PC-9 (cell line): ENCODE results near the gene PRXL2B. TPM values are rescaled to one million over a fixed set of nuclear protein-coding genes. Genes with fewer than 3 reads are reported as not detected.

Experiments
- BruUV-seq: library from RNA; stranded (reverse); fragments of 400-500 nt; replicated peaks from 2 replicates; lab custom pipeline; 2021; lab: Mats Ljungman, UMichigan
- CTCF ChIA-PET: fragments of 300-600 bp; sonication (Branson Sonifier 250); formaldehyde crosslinking; loops from one replicate; lab custom pipeline; 2022; ENCODE audit warnings: antibody characterized with exemption; lab: Charles Lee
- POLR2A ChIA-PET: fragments of 300-600 bp; sonication (Branson Sonifier 250); formaldehyde crosslinking; loops from one replicate; lab custom pipeline; 2022; ENCODE audit warnings: antibody characterized with exemption; ENCODE audit not compliant: unreplicated experiment; lab: Charles Lee
- DNase-seq, 2 experiments: peaks; one replicate each; pipeline versions ENCODE4 v3.0.0 to v3.0.0-alpha.2; 2015 to 2022; ENCODE audit warnings: mixed read lengths in 1 of 2
- H2AFZ ChIP-seq: fragments of 200-600 bp; sonication (generic); 2 replicates; pipeline ENCODE4 v1.8.1; 2017; ENCODE audit warnings: antibody characterized with exemption
- H3F3A ChIP-seq: fragments of 200-600 bp; sonication (generic); 2 replicates; pipeline ENCODE4 v1.8.1; 2017; ENCODE audit warnings: antibody characterized with exemption, mild to moderate bottlenecking, low read depth; ENCODE audit not compliant: insufficient read depth
- H3K27ac ChIP-seq: fragments of 200-600 bp; sonication (generic); 2 replicates; pipeline ENCODE4 v1.6.1; 2016; ENCODE audit warnings: mixed run types
- H3K27me3 ChIP-seq: fragments of 200-600 bp; sonication (generic); 2 replicates; pipeline ENCODE4 v1.6.1; 2016; ENCODE audit warnings: low read depth, mixed run types; ENCODE audit not compliant: insufficient read depth
- H3K36me3 ChIP-seq: fragments of 200-600 bp; sonication (generic); 2 replicates; pipeline ENCODE4 v1.6.1; 2016; ENCODE audit warnings: low read depth, mixed run types
- H3K4me1 ChIP-seq: fragments of 200-600 bp; sonication (generic); replicated peaks from 2 replicates; pipeline ENCODE4 v1.6.1; 2016; ENCODE audit warnings: mixed run types; ENCODE audit not compliant: insufficient read depth
- H3K4me2 ChIP-seq: fragments of 200-600 bp; sonication (generic); 2 replicates; pipeline ENCODE4 v1.6.1; 2017; ENCODE audit warnings: mixed run types
- H3K4me3 ChIP-seq: fragments of 200-600 bp; sonication (generic); 2 replicates; pipeline ENCODE4 v1.6.1; 2016; ENCODE audit warnings: mixed run types
- H3K79me2 ChIP-seq: fragments of 200-600 bp; sonication (generic); 2 replicates; pipeline ENCODE4 v1.6.1; 2017; ENCODE audit warnings: low read depth, mixed run types
- H3K9me2 ChIP-seq: fragments of 200-600 bp; sonication (generic); 2 replicates; pipeline ENCODE4 v1.8.1; 2017; ENCODE audit warnings: mild to moderate bottlenecking; ENCODE audit not compliant: insufficient read depth
- H3K9me3 ChIP-seq: fragments of 200-600 bp; sonication (generic); 2 replicates; pipeline ENCODE4 v1.8.1; 2016; ENCODE audit warnings: low read depth; ENCODE audit not compliant: insufficient read depth
- H4K20me1 ChIP-seq: fragments of 200-600 bp; sonication (generic); 2 replicates; pipeline ENCODE4 v1.8.1; 2017; ENCODE audit not compliant: insufficient read depth
- EZH2 ChIP-seq: fragments of 200-600 bp; sonication (generic); IDR thresholded peaks from 2 replicates; pipeline ENCODE4 v1.8.0; 2017; ENCODE audit warnings: antibody characterized with exemption, low read depth
- intact Hi-C: fragments of 100-400 bp; cut with micrococcal nuclease; formaldehyde crosslinking; loops from one replicate; pipeline ENCODE4 v1.10.0; 2022; ENCODE audit not compliant: unreplicated experiment
- total RNA-seq: library from RNA; stranded (reverse); gene quantifications from 2 replicates; pipeline ENCODE4 v1.2.3, GENCODE V29; 2021
- TF ChIP-seq, protein P1 (sequence below): fragments of 200-600 bp; sonication (generic); conservative IDR thresholded peaks from 2 replicates; pipeline ENCODE4 v1.6.1; 2017; ENCODE audit warnings: mixed run types, antibody characterized with exemption, mild to moderate bottlenecking, moderate library complexity

The PRXL2B gene
- total RNA-seq, 1 experiment from 2014 or later: 26.1 TPM

DNA sequence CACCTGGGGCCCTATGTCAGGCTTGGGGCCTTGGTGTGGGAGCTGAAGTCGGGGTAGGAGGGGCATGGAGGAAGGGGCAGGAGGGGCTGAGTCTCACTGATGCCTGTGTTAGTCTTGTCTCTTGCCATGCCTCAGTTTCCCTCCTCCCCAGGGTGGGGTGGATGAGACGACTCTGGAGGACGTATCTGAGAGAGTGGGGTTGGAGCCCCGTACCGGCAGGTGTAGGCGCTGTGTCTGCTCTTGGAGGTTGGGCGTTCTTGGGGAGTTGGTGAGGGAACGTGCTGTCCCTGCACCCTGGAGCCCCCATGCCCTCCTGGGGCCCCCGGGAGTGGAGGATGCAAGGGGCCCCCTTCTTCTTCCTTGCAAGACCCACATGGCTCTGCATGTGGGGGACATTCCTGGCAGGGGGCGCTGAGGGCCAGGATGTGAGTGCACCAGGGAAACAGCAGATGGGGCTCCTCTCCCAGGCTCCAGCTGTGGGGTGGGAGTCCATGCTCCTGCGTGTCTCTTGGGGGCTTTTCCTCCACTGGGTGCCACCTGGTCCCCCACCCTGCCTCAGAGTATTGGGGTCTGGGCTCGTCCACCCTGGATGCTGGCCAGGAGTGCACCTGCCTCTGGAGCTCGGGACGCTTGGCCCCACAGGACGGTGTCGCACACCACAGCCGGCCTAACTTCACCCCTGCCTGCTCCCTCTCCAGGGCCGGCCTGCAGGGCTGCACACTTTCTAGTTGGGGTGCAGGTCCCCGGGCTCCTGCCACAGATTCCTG, 31.8 kb upstream of the PRXL2B start:
- intact Hi-C loops: no loop called here
- no peaks in the 10 kb centered on the region for H3K4me1 ChIP-seq
- BruUV-seq: no TSS peak
- TF ChIP-seq EZH2: no peak
- TF ChIP-seq, protein P1, sequence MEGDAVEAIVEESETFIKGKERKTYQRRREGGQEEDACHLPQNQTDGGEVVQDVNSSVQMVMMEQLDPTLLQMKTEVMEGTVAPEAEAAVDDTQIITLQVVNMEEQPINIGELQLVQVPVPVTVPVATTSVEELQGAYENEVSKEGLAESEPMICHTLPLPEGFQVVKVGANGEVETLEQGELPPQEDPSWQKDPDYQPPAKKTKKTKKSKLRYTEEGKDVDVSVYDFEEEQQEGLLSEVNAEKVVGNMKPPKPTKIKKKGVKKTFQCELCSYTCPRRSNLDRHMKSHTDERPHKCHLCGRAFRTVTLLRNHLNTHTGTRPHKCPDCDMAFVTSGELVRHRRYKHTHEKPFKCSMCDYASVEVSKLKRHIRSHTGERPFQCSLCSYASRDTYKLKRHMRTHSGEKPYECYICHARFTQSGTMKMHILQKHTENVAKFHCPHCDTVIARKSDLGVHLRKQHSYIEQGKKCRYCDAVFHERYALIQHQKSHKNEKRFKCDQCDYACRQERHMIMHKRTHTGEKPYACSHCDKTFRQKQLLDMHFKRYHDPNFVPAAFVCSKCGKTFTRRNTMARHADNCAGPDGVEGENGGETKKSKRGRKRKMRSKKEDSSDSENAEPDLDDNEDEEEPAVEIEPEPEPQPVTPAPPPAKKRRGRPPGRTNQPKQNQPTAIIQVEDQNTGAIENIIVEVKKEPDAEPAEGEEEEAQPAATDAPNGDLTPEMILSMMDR: peak; percentile 33; the same call in 1 of the 2 replicates
- no peak overlapping the region for H2AFZ ChIP-seq
- no peaks in the 10 kb centered on the region for H3K79me2 ChIP-seq
- no peaks in the 10 kb centered on the region for H3K9me2 ChIP-seq
- H3K27me3 ChIP-seq: no peaks in the 10 kb centered on the region; the same call in 1 of the 2 replicates
- no peak for DNase-seq
- H3K27ac ChIP-seq: no peak overlapping the region
- ChIA-PET POLR2A (no interaction called here), CTCF (no interaction called here)
- no peak overlapping the region for H3K4me3 ChIP-seq
- H3K4me2 ChIP-seq: no peak overlapping the region
- no peaks in the 10 kb centered on the region for H3K9me3 ChIP-seq
- H4K20me1 ChIP-seq: no peaks in the 10 kb centered on the region
- no peaks in the 10 kb centered on the region for H3F3A ChIP-seq
- no peaks in the 10 kb centered on the region for H3K36me3 ChIP-seq

DNA sequence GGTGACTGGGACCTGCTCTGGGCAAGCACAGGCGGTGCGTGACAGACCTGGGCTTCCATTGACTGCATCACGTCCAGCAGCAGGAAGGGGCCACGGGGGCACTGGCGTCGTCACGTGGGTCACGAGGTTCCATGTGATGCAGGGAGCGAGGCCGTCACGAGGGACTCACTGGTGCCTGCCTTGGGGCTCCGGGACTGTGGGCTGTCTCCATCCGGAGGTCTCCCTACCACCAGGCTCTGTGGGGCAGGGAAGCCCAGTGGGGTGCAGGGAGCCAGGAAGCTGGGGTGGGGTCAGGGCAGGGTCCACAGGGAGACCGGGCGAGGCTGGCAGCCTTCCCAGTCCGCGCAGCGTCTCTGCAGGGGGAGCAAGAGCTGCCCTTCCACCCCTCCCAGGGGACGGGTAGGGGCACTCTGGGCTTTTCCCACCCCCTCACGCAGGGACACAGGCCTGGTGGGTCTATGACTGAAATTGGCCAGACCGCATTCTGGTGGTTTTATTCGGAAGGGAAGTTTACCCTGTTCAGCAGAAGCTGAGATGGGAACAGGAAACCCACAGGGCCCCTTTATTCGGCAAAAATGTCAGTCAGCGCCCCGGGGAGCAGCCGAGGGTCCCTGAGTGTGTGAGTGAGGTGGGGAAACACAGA, 30.8 kb upstream of the PRXL2B start:
- H3K4me3 ChIP-seq: peak overlapping the region; percentile 64
- DNase-seq: no peak
- POLR2A ChIA-PET: interaction anchor here (0.5 kb wide), 1 partner anchor 131 kb away, joined by 9 read pairs; no protein-coding TSS in a partner anchor
- no peaks in the 10 kb centered on the region; the same call in 1 of the 2 replicates for H3K27me3 ChIP-seq
- intact Hi-C loops: no loop called here
- BruUV-seq: no TSS peak
- CTCF ChIA-PET: no interaction called here
- H3K4me2 ChIP-seq: peak overlapping the region; percentile 85
- H3K9me2 ChIP-seq: no peaks in the 10 kb centered on the region
- no peaks in the 10 kb centered on the region for H3K4me1 ChIP-seq
- no peaks in the 10 kb centered on the region for H3K36me3 ChIP-seq
- H3K79me2 ChIP-seq: no peaks in the 10 kb centered on the region
- no peak overlapping the region for H3K27ac ChIP-seq
- no peaks in the 10 kb centered on the region for H3F3A ChIP-seq
- no peak for TF ChIP-seq EZH2
- TF ChIP-seq, protein P1: no peak
- H3K9me3 ChIP-seq: no peaks in the 10 kb centered on the region
- peak overlapping the region; percentile 76 for H2AFZ ChIP-seq
- H4K20me1 ChIP-seq: no peaks in the 10 kb centered on the region

DNA sequence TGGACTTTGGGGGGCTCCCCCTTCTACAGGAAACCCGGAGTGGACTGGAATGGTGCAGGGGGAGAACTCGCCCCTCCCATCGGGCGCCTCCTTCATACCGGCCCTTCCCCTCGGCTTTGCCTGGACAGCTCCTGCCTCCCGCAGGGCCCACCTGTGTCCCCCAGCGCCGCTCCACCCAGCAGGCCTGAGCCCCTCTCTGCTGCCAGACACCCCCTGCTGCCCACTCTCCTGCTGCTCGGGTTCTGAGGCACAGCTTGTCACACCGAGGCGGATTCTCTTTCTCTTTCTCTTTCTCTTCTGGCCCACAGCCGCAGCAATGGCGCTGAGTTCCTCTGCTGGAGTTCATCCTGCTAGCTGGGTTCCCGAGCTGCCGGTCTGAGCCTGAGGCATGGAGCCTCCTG, 30.3 kb upstream of the PRXL2B start, which contains the start of gene TNFRSF14:
TNFRSF14 (plus strand) TSS at position 95 of the 401 bp plus-strand sequence; CDS start at position 389, 294 bp downstream.
- intact Hi-C loops: no loop called here
- peak in 1 of 2 experiments; percentile 45 for DNase-seq
- H3K9me2 ChIP-seq: no peaks in the 10 kb centered on the region
- TF ChIP-seq, protein P1: no peak
- no peak for TF ChIP-seq EZH2
- no peaks in the 10 kb centered on the region for H3F3A ChIP-seq
- H3K27me3 ChIP-seq: no peaks in the 10 kb centered on the region; the same call in 1 of the 2 replicates
- H3K79me2 ChIP-seq: no peaks in the 10 kb centered on the region
- no TSS peak for BruUV-seq
- CTCF ChIA-PET: no interaction called here
- H3K4me2 ChIP-seq: peak within 1 kb of the TSS; percentile 85
- H4K20me1 ChIP-seq: no peaks in the 10 kb centered on the region
- POLR2A ChIA-PET: interaction anchor here (0.5 kb wide), 2 partner anchors 30 to 132 kb away, joined by 3 to 9 read pairs; partner anchors contain the start of gene PANK4
- no peaks in the 10 kb centered on the region for H3K9me3 ChIP-seq
- peak within 1 kb of the TSS; percentile 76 for H2AFZ ChIP-seq
- no peak within 1 kb of the TSS for H3K27ac ChIP-seq
- H3K36me3 ChIP-seq: no peaks in the 10 kb centered on the region
- peak within 1 kb of the TSS; percentile 64 for H3K4me3 ChIP-seq
- no peaks in the 10 kb centered on the region for H3K4me1 ChIP-seq
